ENCODE measurements around the gene ZNF107. TPM values are rescaled to one million over a fixed set of nuclear protein-coding genes. Genes with fewer than 3 reads are reported as not detected.

ZNF107 gene
- total and polyA plus RNA-seq, 2 of the 4 experiments (the other 2 are of a cell fraction), result 2.0 to 2.5 TPM

- no peaks in the 10 kb centered on the region for H3K36me3 ChIP-seq (ENCODE audit: control insufficient read depth, insufficient read depth, low read length)
- no peak overlapping the region for H3K23ac ChIP-seq (ENCODE audit: low read depth, low read length)
- H3K27ac ChIP-seq (ENCODE audit: insufficient read depth, low read length), result no peak overlapping the region
- H2BK15ac ChIP-seq (ENCODE audit: low read depth, low read length), result no peak overlapping the region
- ATAC-seq (ENCODE audit: low read depth), result no peak
- dilution Hi-C loops (cut with HindIII; ENCODE audit: low sequenced_read_pairs, unreplicated experiment) (no loop called here), intact Hi-C loops (cut with micrococcal nuclease) (no loop called here), in situ Hi-C loops (cut with MboI; ENCODE audit: low sequenced_read_pairs) (no loop called here)
- no peak overlapping the region for H2BK120ac ChIP-seq (ENCODE audit: low read depth, low read length)
- H3K9me3 ChIP-seq (ENCODE audit: control insufficient read depth, insufficient read depth, low read length), result no peaks in the 10 kb centered on the region
- no peak overlapping the region for H3K4me3 ChIP-seq (ENCODE audit: insufficient read depth, low read depth, low read length)
- H2BK5ac ChIP-seq (ENCODE audit: low read depth, low read length, poor library complexity, severe bottlenecking), result no peak overlapping the region
- no peaks in the 10 kb centered on the region for H3K27me3 ChIP-seq (ENCODE audit: control insufficient read depth, insufficient read depth, low read length)
- H3K4me1 ChIP-seq (ENCODE audit: control insufficient read depth, insufficient read depth, low read length), result no peaks in the 10 kb centered on the region
- no peak overlapping the region for H3K4ac ChIP-seq (ENCODE audit: low read depth, low read length)
- H2BK20ac ChIP-seq (ENCODE audit: low read depth, low read length), result no peak overlapping the region
- no peak overlapping the region for H3K14ac ChIP-seq (replicated peaks; ENCODE audit: low read depth, low read length)
- ChIA-PET POLR2A (ENCODE audit: unreplicated experiment) (no interaction called here), CTCF (no interaction called here)
- no peak overlapping the region for H4K5ac ChIP-seq (ENCODE audit: low read depth, low read length)
- no peaks in the 10 kb centered on the region for H4K20me1 ChIP-seq (ENCODE audit: insufficient read depth, low read length)
- no peaks in the 10 kb centered on the region for H3K9me1 ChIP-seq (ENCODE audit: insufficient read depth, low read length)
- WGBS, 2 experiments (ENCODE audit: extremely low coverage in 2 of 2, insufficient read length in 1 of 2), result 36% methylated on average over 3 of the region's 3 CpGs; no CpG with 5 or more reads in 1 of the 2 experiments
- H3K9ac ChIP-seq (ENCODE audit: low read depth, low read length), result no peak overlapping the region
- BruUV-seq (replicated peaks), result no TSS peak
- no peaks in the 10 kb centered on the region for H3K79me1 ChIP-seq (ENCODE audit: low read depth in 1 of 2, low read length in 2 of 2)
- no peak for TF ChIP-seq POLR2A (IDR thresholded peaks at IDR 0.05; ENCODE audit: low read depth, low read length)
- no peak for TF ChIP-seq RCOR1 (IDR thresholded peaks at IDR 0.05; ENCODE audit: insufficient replicate concordance, low read length)
- no peak for TF ChIP-seq USF2 (IDR thresholded peaks at IDR 0.05; ENCODE audit: low read depth, low read length)
- no peak for TF ChIP-seq ELK1 (IDR thresholded peaks at IDR 0.05; ENCODE audit: borderline replicate concordance, low read depth, low read length)
- no peak for TF ChIP-seq CHD1 (IDR thresholded peaks at IDR 0.05; ENCODE audit: low read depth, low read length)
- peak; percentile 35; the same call in 1 of the 2 replicates for TF ChIP-seq CEBPB (IDR thresholded peaks at IDR 0.05; ENCODE audit: low read depth, low read length)
- no peak for TF ChIP-seq MAZ (IDR thresholded peaks at IDR 0.05; ENCODE audit: borderline replicate concordance, low read depth, low read length)
- TF ChIP-seq RAD21 (IDR thresholded peaks at IDR 0.05; ENCODE audit: low read length), result no peak
- no peak for TF ChIP-seq FOS (IDR thresholded peaks at IDR 0.05; ENCODE audit: low read depth, low read length)
- DNase-seq, result no peak
- no peak overlapping the region for H3K18ac ChIP-seq (ENCODE audit: low read depth, low read length)
- no peak overlapping the region for H2AK5ac ChIP-seq (ENCODE audit: low read depth, low read length)
- H3K4me2 ChIP-seq (ENCODE audit: low read depth, low read length), result no peak overlapping the region
- H4K91ac ChIP-seq (ENCODE audit: insufficient read depth, low read depth, low read length), result no peak overlapping the region
- no peak overlapping the region for H2AK9ac ChIP-seq (replicated peaks; ENCODE audit: low read depth, low read length, poor library complexity)
- H3K56ac ChIP-seq (ENCODE audit: extremely low read depth, insufficient read depth, low read length), result no peak overlapping the region
- H4K8ac ChIP-seq (ENCODE audit: low read depth in 2 of 2, low read length in 2 of 2), result no peak overlapping the region
- H2AFZ ChIP-seq (replicated peaks; ENCODE audit: low read length, poor library complexity), result no peak overlapping the region
Measured at GRCh38 chr7:64628721-64629120, 37.2 kb upstream of the ZNF107 start.
